GM18517 (cell line): ENCODE data around the gene FGD5.

Source experiments
- ATAC-seq: cut with Tn5 transposase; IDR thresholded peaks from one replicate; pipeline ENCODE4 v1.9.1; 2021; ENCODE audit warnings: mild to moderate bottlenecking, moderate library complexity; ENCODE audit not compliant: unreplicated experiment

FGD5 gene

GRCh38 chr3:14871456-14872200 is 52.9 kb downstream of the FGD5 start:
- ATAC-seq = no peak

- no peak for ATAC-seq
These were observed 53.9 kb downstream of the FGD5 start for GRCh38 chr3:14872706-14873105.

GRCh38 chr3:14874784-14875183 is 56.0 kb downstream of the FGD5 start:
- no peak for ATAC-seq

- ATAC-seq = no peak
These were observed 56.8 kb downstream of the FGD5 start for GRCh38 chr3:14875411-14876175.

GRCh38 chr3:14876921-14877333 is 58.2 kb downstream of the FGD5 start:
- no peak for ATAC-seq

GRCh38 chr3:14877469-14877868 is 58.7 kb downstream of the FGD5 start:
- ATAC-seq = no peak

GRCh38 chr3:14879211-14879874 is 60.6 kb downstream of the FGD5 start:
- no peak for ATAC-seq

- ATAC-seq = no peak
These were observed 61.8 kb downstream of the FGD5 start for GRCh38 chr3:14880447-14881106.

- no peak for ATAC-seq
These were observed 64.5 kb downstream of the FGD5 start for GRCh38 chr3:14883226-14883625.

- no peak for ATAC-seq
These were observed 65.9 kb downstream of the FGD5 start for GRCh38 chr3:14884665-14885064.

GRCh38 chr3:14885307-14885706 is 66.5 kb downstream of the FGD5 start:
- no peak for ATAC-seq

GRCh38 chr3:14886101-14886500 is 67.3 kb downstream of the FGD5 start:
- no peak for ATAC-seq

GRCh38 chr3:14889205-14889604 is 70.4 kb downstream of the FGD5 start:
- ATAC-seq = no peak

GRCh38 chr3:14889943-14890342 is 71.2 kb downstream of the FGD5 start:
- no peak for ATAC-seq

- no peak for ATAC-seq
These were observed 71.7 kb downstream of the FGD5 start for GRCh38 chr3:14890476-14890875.

- ATAC-seq = no peak
These were observed 72.7 kb downstream of the FGD5 start for GRCh38 chr3:14891135-14892132.

- ATAC-seq = no peak
These were observed 73.5 kb downstream of the FGD5 start for GRCh38 chr3:14892226-14892625.

GRCh38 chr3:14894085-14894484 is 75.3 kb downstream of the FGD5 start:
- ATAC-seq = no peak

- no peak for ATAC-seq
These were observed 78.5 kb downstream of the FGD5 start for GRCh38 chr3:14897266-14897665.

GRCh38 chr3:14898929-14899328 is 80.2 kb downstream of the FGD5 start:
- no peak for ATAC-seq
